ACHN (cell line): ENCODE measurements around the gene ST8SIA1.
A peak's percentile ranks its signal among the peaks of the same experiment; 100 is the strongest.
"Not testable (repeated sequence)": the region's sequence is repeated elsewhere in the genome, so short reads cannot be mapped to it uniquely, and the experiment has no call there.

Experiments
- DNase-seq: peaks from one replicate; pipeline ENCODE4 v3.0.0-alpha.2; 2015
- in situ Hi-C: cut with HindIII; loops from 2 replicates; pipeline ENCODE4 v1.10.0; 2017; ENCODE audit warnings: low sequenced_read_pairs, low pct_ligation_motif_present, low pct_unique_long_range_greater_than_20kb

The ST8SIA1 gene, protein sequence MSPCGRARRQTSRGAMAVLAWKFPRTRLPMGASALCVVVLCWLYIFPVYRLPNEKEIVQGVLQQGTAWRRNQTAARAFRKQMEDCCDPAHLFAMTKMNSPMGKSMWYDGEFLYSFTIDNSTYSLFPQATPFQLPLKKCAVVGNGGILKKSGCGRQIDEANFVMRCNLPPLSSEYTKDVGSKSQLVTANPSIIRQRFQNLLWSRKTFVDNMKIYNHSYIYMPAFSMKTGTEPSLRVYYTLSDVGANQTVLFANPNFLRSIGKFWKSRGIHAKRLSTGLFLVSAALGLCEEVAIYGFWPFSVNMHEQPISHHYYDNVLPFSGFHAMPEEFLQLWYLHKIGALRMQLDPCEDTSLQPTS

DNA sequence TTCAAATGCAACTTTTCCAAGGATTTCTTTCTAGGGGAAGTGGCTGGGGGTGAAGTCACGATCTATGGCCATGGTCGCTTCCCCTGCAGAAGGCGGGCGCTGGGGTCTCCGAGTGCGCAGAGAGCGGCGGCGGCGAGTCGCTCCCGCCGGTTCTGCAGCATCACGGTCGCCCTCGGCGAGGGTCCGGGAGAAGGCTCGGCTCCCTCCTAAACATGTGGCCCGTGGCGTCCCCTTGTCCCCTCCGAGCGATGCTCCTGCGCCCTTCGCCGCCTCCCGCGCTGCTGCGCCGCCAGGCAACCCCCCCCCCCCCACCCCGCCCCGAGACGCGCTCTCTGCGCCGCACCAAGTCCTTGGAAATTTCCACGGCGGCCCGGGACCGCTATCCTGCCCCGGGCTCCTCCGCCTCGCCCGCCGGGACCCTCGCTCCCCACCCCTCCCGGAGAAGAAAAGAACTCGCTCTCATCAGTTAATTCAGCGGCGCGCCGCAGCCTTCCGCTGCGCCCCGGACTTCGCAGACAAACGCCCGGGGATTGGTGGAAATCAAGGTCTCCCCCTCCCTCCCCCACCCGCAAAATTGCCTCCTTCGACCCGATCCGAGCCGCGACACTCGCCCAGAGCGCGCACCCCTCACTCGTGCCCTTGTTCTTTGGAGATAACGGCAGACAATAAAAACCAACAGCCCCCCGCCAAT, at the start of gene ST8SIA1:
Gene ST8SIA1 (minus strand): TSS at position 298 of the 691 bp plus-strand sequence. CDS start 475 bp downstream, outside the sequence.
- peak; percentile 65 for DNase-seq
- in situ Hi-C loops: no loop called here

DNA sequence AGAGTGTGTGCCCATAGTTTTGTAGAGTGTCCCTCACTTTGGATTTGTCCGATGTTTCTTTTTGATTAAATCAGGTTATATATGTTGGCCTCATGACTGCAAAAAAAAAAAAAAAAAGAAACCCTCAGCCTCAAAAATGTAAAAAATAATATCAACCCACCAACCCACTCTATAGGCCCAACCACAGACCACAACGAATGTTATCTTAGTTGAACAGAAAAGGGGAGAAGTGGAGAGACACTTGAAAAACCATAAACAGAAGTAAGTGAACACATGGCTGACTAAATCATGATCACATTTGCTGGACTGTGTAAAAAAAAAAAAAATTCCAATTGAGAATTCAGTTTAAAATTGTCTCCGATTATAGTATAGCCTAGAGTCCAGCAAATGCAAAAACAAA, 45.5 kb upstream of the ST8SIA1 start:
- DNase-seq: no peak
- in situ Hi-C loops: no loop called here

- no peak for DNase-seq
- in situ Hi-C loops: no loop called here
Observed at GRCh38 chr12:22377731-22378496, 43.4 kb upstream of the ST8SIA1 start.

- DNase-seq, in situ Hi-C loops: not testable (repeated sequence)
Observed at GRCh38 chr12:22376596-22377150, 42.2 kb upstream of the ST8SIA1 start.

- DNase-seq: no peak
- in situ Hi-C loops: no loop called here
Observed at GRCh38 chr12:22374508-22374907, 40.0 kb upstream of the ST8SIA1 start.

GRCh38 chr12:22372277-22372837, 37.9 kb upstream of the ST8SIA1 start:
- in situ Hi-C loops: no loop called here
- DNase-seq: no peak

GRCh38 chr12:22366181-22366580, 31.7 kb upstream of the ST8SIA1 start:
- in situ Hi-C loops: no loop called here
- DNase-seq: no peak

GRCh38 chr12:22361785-22362184, 27.3 kb upstream of the ST8SIA1 start:
- DNase-seq: no peak
- in situ Hi-C loops: no loop called here

DNA sequence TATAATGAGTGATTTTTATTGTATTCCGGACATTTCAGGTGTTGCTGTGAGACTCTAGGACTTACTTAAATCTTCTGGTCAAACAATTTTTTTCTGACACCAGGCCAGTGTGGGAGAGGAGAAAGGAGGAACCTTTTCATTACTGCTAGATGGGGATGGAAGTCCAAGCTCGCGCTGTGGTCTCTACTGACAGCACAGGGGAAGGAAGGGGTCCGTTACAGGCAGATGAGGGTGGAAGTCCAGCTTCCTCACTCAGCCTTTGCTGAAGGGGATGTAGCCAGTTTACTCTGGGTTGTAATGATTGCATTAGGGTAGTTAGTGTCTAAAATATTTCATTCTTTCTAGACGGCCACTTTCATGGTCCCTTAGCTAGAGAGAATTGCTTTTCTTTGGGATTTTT, 26.3 kb upstream of the ST8SIA1 start:
- in situ Hi-C loops: no loop called here
- DNase-seq: no peak

DNA sequence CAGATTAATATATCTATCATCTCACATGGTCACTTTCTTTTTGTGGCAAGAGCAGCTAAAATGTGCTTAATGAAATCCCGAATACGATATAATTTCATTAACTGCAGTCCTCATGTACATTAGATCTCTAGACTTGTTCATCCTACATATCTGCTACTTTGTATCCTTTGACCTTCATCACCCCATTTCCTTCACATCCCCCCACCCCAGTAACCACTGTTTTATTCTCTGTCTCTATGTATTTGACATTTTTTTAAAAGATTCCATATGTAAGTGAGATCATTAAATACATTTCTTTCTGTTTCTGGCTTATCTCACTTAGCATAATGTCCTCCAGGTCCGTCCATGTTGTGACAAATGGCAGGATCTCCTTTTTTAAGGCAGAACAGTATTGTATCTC, 23.0 kb upstream of the ST8SIA1 start:
- DNase-seq: no peak
- in situ Hi-C loops: no loop called here

DNA sequence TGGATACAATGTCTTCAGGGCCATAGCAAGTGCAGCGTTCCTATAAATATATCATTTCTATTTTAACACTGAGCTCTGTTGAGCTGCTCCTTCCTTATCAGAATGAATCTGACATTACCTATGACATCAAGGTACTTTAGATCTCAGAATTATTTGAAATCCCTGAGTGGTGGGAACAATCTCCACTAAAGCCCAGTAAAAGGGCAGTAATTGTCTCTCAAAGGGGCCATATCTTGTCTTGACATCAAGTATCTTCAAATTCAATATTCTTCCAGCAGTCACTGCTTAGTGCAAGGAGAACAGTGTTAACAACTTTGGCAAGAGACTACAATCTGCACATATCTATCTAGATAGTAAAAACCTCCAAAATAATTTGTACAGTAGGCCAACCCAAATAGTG, 21.7 kb upstream of the ST8SIA1 start:
- in situ Hi-C loops: no loop called here
- no peak for DNase-seq

DNA sequence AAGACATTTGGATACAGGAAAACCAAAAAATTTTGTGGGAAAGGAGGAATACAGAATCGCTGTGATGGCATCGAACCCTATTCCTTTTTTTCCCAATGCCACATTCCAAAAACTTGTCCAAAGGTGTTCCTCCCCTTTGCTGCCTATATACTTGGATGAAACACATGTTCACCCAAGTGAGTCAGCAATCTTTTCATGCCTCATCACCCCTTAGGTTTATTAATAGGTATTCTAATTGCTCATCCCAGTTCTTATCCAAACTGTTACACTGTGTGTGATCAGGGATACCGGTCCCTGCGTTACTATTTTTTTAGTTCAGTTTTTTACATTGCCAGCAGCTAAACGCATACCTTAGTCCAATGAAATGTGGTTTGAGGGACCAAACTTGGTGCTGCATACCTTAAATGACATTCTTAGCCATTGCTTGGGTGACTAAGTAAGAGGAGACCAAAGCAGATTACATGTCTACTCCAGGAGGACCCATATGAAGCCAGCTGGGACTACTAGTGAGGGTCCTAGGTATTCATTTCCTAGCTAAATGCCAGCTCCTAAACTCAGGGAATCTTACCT, 20.6 kb upstream of the ST8SIA1 start:
- no peak for DNase-seq
- in situ Hi-C loops: no loop called here

DNA sequence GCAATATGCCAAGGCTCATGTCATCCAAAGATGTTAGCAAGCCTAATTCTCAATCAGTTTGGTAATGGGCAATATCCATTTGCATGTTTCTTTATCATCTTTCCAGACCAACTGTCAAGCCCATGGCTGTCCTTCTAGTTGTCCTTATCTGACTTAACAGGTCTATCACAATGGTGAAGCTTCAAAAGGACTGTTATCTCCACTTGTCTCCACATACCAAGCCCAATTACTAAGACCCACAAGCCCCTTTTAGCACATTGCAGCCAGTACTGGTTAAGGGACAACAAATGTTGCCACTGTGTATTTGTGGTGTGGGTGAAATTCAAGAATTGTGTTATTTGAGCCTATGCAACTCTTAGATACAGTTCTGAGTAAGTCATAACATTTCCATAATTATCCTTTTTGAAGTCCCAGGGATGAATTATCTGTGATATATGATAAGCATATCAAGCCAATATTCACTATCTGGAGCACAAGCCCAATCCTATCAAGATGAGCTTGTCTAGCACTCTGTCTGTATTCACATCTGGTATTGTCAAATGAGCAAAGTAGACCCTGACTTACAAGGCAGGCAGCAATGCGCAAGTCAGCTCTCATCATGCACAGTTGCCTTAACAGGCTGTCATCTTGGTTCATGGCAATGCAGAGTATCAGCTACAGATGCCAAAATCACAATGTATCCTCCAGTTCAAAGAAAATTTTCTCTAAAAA, 19.3 kb upstream of the ST8SIA1 start:
- in situ Hi-C loops: no loop called here
- DNase-seq: no peak

DNA sequence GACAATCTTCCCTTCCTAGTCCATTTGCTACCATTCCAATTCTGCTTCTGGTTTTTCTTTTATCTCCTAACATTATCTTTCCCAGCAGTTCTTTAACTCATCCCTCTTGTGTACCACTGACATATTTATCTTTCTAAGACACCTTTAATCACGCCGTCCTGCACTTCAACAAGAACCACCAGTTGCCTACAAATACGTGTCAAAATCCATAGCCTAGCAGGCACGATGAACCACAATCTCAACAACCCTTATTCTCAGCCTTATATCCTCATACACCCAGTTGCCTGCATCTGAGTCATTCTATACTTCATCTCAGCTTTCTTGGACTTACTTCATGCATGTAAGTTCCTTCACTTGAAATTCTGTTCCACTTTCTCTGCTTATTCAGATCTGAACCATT, 16.4 kb upstream of the ST8SIA1 start:
- DNase-seq: no peak
- in situ Hi-C loops: no loop called here

GRCh38 chr12:22348208-22348607, 13.7 kb upstream of the ST8SIA1 start:
- in situ Hi-C loops: no loop called here

DNA sequence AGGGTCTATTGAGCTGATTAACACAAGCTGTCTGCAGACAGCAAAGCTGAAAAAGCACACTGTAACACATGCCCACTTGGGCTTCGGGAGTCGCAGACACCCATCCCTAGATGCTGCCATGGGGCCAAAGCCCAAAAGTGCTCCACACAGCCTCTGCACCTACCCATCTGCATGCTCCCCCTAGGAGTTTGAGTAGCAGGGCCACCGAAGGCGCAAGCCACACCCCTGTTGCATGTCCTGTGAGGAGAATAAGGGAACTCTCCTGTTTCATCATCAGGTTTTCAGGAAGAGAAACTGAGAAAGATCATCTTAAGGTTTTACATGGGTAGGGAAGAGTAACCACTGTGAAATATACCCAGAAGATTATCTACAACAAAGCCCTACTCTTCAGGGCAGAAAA, 5.6 kb upstream of the ST8SIA1 start:
- in situ Hi-C loops: no loop called here

More at GRCh38 chr12:22348208-22348607, 13.7 kb upstream of the ST8SIA1 start:
- no peak for DNase-seq

DNA sequence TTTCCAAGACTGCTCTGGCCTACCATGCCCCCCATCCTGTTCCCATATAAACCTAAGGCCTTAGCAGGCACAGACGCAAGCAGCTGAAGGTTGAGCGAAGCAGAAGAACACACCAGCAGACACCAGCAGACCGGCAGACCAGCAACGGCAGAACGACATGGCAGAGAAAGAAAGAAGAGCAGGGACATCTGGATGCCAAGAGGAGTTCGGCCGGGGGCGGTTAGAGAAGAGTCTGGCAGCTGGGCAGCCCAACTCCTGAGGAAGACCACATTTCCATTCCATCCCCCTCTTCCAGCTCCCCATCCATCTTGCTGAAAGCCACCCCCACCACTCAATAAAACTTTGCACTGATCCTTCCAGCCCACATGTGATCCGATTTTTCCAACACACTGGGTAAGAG, 5.2 kb upstream of the ST8SIA1 start:
- in situ Hi-C loops: no loop called here
- no peak for DNase-seq

More for the DNA sequence above, 5.6 kb upstream of the ST8SIA1 start:
- DNase-seq: no peak

DNA sequence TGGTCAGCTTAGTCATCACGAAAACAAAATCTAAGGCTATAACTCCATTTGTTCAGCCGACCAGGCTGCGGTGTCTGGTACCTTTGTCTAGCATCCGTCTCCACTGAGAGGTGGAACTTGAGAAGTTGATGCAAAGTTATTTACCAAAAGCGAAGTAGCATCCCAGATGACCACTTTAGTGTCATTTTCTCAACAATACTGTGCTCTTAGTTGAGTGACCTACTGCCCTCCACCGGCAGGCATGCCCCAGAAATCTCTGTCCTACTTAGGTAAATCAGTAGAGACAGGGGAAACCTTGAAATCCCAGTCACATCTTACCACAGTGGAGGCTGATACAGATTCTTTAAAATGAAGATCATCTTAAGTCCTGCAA, 1.3 kb upstream of the ST8SIA1 start:
- DNase-seq: no peak
- in situ Hi-C loops: no loop called here
